Panc1 (cell line): ENCODE results near the gene JUN.

Experiments
- CTCF ChIP-seq: fragments of 450-650 bp; IDR thresholded peaks from 2 replicates; pipeline ENCODE4 v1.5.1; 2017; ENCODE audit warnings: mild to moderate bottlenecking
- POLR2AphosphoS5 ChIP-seq: IDR thresholded peaks from 2 replicates; pipeline ENCODE4 v1.6.1; 2012; ENCODE audit warnings: mild to moderate bottlenecking, low read depth, low read length, moderate library complexity

- TF ChIP-seq POLR2AphosphoS5 (peak; percentile 40; the same call in 1 of the 2 replicates), CTCF (no peak)
Observed at GRCh38 chr1:58780836-58781452, 2.9 kb downstream of the JUN start.
